ENCODE measurements around the gene BARHL2.

The BARHL2 gene

GRCh38 chr1:90763930-90764329 is 46.8 kb upstream of the BARHL2 start:
- no peaks in the 10 kb centered on the region for H3K36me3 ChIP-seq (ENCODE audit: control insufficient read depth in 2 of 2, insufficient read depth in 1 of 2, low read length in 2 of 2)
- no peak overlapping the region for H3K4me3 ChIP-seq (ENCODE audit: low read depth, low read length)
- no peaks in the 10 kb centered on the region for H3K9me3 ChIP-seq (ENCODE audit: control insufficient read depth, insufficient read depth, low read depth, low read length)
- no peaks in the 10 kb centered on the region for H3K4me1 ChIP-seq (ENCODE audit: control insufficient read depth, insufficient read depth, low read length)
- CTCF ChIA-PET, result interaction anchor here (0.6 kb wide), 1 partner anchor 590 kb away, joined by 3 read pairs; no protein-coding TSS in a partner anchor
- POLR2A ChIA-PET, result no interaction called here
- H3K27ac ChIP-seq (ENCODE audit: extremely low read depth, low read depth, low read length), result no peak overlapping the region
- TF ChIP-seq PRDM10 (tag by site-specific recombination; IDR thresholded peaks at IDR 0.05) (no peak), ZNF335 (tag by site-specific recombination; conservative IDR thresholded peaks at IDR 0.05) (no peak), ZNF140 (tag by site-specific recombination; IDR thresholded peaks at IDR 0.05) (no peak), HOXD13 (CRISPR knock-in tag; IDR thresholded peaks at IDR 0.05; ENCODE audit: borderline replicate concordance) (no peak), OVOL3 (tag by site-specific recombination; IDR thresholded peaks at IDR 0.05) (no peak), ZNF645 (tag by site-specific recombination; IDR thresholded peaks at IDR 0.05) (no peak), PRDM2 (tag by site-specific recombination; IDR thresholded peaks at IDR 0.05; ENCODE audit: borderline replicate concordance) (no peak), ZNF133 (tag by site-specific recombination; IDR thresholded peaks at IDR 0.05) (no peak), ZNF660 (tag by site-specific recombination; IDR thresholded peaks at IDR 0.05) (no peak), ZFP69B (tag by site-specific recombination; IDR thresholded peaks at IDR 0.05) (no peak), AEBP2 (tag by site-specific recombination; IDR thresholded peaks at IDR 0.05; ENCODE audit: borderline replicate concordance) (no peak), ZNF248 (tag by site-specific recombination; IDR thresholded peaks at IDR 0.05) (no peak), ZNF280D (tag by site-specific recombination; IDR thresholded peaks at IDR 0.05) (no peak), ZBTB26 (tag by site-specific recombination; optimal IDR thresholded peaks at IDR 0.05) (no peak), ZNF138 (tag by site-specific recombination; IDR thresholded peaks at IDR 0.05; ENCODE audit: borderline replicate concordance) (no peak), ZNF37A (tag by site-specific recombination; IDR thresholded peaks at IDR 0.05) (no peak), RBAK (tag by site-specific recombination; IDR thresholded peaks at IDR 0.05) (no peak), PATZ1 (tag by site-specific recombination; IDR thresholded peaks at IDR 0.05) (no peak), EGR2 (tag by site-specific recombination; IDR thresholded peaks at IDR 0.05; ENCODE audit: low read depth) (no peak)

Measured in HEK293 (cell line).